ENCODE data around the gene PRKCE. TPM values are rescaled to one million over a fixed set of nuclear protein-coding genes. Genes with fewer than 3 reads are reported as not detected.

PRKCE gene
- total RNA-seq, 1 experiment from 2014 or later, result 14.8 TPM

DNA sequence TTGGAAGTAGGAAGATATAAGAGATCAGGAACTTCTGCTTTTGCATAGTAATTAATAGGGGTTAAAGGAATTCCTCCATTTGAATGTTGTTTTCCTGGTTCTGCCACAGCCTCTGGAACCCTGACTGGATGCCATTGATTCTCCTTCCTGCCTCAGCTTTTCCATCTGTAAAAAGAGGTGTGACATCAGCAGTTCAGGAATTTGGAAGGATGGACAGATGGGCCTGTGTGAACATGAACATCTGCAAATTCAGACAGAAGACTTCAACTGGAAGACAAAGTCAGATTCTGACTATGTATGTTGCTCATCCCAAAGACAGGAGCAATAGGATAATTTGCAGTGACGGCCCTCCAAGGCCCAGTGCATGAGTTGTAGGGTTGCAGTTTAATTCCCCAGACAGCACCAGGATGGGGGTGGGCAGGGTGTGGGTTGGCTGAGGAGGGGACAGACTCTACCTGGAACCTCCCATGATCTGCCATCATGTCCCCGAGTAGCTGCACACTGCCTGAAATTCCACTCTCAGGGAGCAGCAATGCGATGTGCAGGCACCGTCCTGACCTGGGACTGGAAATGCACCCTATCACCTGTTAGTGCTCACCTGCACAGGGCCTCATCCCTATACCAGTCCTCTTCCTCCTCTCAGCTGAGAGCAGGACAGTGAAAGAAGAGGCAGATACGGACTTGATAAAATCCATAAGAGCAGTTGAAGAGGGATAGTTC is 546.8 kb downstream of the PRKCE start:
- TF ChIP-seq, protein P1, sequence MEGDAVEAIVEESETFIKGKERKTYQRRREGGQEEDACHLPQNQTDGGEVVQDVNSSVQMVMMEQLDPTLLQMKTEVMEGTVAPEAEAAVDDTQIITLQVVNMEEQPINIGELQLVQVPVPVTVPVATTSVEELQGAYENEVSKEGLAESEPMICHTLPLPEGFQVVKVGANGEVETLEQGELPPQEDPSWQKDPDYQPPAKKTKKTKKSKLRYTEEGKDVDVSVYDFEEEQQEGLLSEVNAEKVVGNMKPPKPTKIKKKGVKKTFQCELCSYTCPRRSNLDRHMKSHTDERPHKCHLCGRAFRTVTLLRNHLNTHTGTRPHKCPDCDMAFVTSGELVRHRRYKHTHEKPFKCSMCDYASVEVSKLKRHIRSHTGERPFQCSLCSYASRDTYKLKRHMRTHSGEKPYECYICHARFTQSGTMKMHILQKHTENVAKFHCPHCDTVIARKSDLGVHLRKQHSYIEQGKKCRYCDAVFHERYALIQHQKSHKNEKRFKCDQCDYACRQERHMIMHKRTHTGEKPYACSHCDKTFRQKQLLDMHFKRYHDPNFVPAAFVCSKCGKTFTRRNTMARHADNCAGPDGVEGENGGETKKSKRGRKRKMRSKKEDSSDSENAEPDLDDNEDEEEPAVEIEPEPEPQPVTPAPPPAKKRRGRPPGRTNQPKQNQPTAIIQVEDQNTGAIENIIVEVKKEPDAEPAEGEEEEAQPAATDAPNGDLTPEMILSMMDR (IDR thresholded peaks at IDR 0.05 in 2 of 3, conservative IDR thresholded peaks at IDR 0.05 in 1 of 3; ENCODE audit: borderline replicate concordance in 1 of 3, insufficient read depth in 1 of 3, low read depth in 2 of 3, low read length in 2 of 3), result no peak
- TF ChIP-seq JUND (IDR thresholded peaks at IDR 0.05) (no peak), ZNF274 (IDR thresholded peaks at IDR 0.05; ENCODE audit: low read depth, low read length) (no peak)
- CTCF ChIA-PET, result no interaction called here
- ATAC-seq (no peak), DNase-seq (ENCODE audit: low read depth, low spot score) (no peak)
- no peak overlapping the region for H3K27ac ChIP-seq (ENCODE audit: low read depth, low read length)
- H3K79me2 ChIP-seq (ENCODE audit: insufficient read depth, low read length), result no peaks in the 10 kb centered on the region
- no peak overlapping the region for H3K4me3 ChIP-seq (replicated peaks in 1 of 2; ENCODE audit: low read depth in 1 of 2, low read length in 2 of 2)
- POLR2A ChIA-PET, result no interaction called here
- H3K9me2 ChIP-seq (ENCODE audit: insufficient read depth), result no peaks in the 10 kb centered on the region
- H2AFZ ChIP-seq (ENCODE audit: low read depth, low read length, poor library complexity, severe bottlenecking), result no peak overlapping the region
- H3K36me3 ChIP-seq (ENCODE audit: control insufficient read depth in 1 of 2, insufficient read depth in 2 of 2, low read length in 2 of 2), result no peaks in the 10 kb centered on the region
- H3K9ac ChIP-seq (ENCODE audit: low read length), result no peak overlapping the region
- H3K4me1 ChIP-seq (ENCODE audit: control insufficient read depth in 1 of 2, insufficient read depth in 2 of 2, low read length in 2 of 2), result no peaks in the 10 kb centered on the region
- RAD21 ChIA-PET (ENCODE audit: low non-redundant PET in 1 of 2, low total read pairs in 2 of 2, uncharacterized antibody in 2 of 2, unreplicated experiment in 2 of 2), result no interaction called here
- H4K20me1 ChIP-seq (ENCODE audit: insufficient read depth), result no peaks in the 10 kb centered on the region
- H3K27me3 ChIP-seq (ENCODE audit: insufficient read depth, low read length), result no peaks in the 10 kb centered on the region
- H3K9me3 ChIP-seq (ENCODE audit: control insufficient read depth in 1 of 2, insufficient read depth in 1 of 2, low read depth in 1 of 2, low read length in 2 of 2), result no peaks in the 10 kb centered on the region
- H3K4me2 ChIP-seq (ENCODE audit: low read length), result no peak overlapping the region
- intact Hi-C loops (cut with micrococcal nuclease), result no loop called here
- no TSS peak for BruUV-seq (replicated peaks)

DNA sequence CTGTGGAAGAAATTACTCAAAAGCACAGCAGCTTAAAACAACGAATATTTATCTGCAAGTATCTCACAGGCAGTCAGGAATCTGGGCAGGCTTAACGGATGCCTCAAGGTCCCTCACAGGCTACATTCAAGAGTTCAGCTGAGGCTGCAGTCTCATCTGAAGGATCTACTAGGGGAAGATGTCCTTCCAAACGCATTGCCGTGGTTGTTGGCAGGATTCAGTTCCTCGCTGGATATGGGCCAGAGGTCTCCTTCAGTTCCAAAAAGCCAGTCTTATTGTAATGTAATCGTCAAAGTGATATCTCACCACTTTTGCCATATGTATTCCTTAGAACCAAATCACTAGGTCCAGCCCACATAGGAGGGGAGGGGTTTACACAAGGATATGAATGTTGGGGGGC is 547.5 kb downstream of the PRKCE start:
- no peak for DNase-seq (ENCODE audit: low read depth, low spot score)
- Histone ChIP-seq H3K9ac (ENCODE audit: low read length) (no peak overlapping the region), H3K36me3 (ENCODE audit: control insufficient read depth in 1 of 2, insufficient read depth in 2 of 2, low read length in 2 of 2) (no peaks in the 10 kb centered on the region), H3K9me3 (ENCODE audit: control insufficient read depth in 1 of 2, insufficient read depth in 1 of 2, low read depth in 1 of 2, low read length in 2 of 2) (no peaks in the 10 kb centered on the region), H3K27me3 (ENCODE audit: insufficient read depth, low read length) (no peaks in the 10 kb centered on the region), H2AFZ (ENCODE audit: low read depth, low read length, poor library complexity, severe bottlenecking) (no peak overlapping the region), H3K4me2 (ENCODE audit: low read length) (no peak overlapping the region), H3K27ac (ENCODE audit: low read depth, low read length) (no peak overlapping the region), H3K79me2 (ENCODE audit: insufficient read depth, low read length) (no peaks in the 10 kb centered on the region), H4K20me1 (ENCODE audit: insufficient read depth) (no peaks in the 10 kb centered on the region), H3K9me2 (ENCODE audit: insufficient read depth) (no peaks in the 10 kb centered on the region), H3K4me3 (replicated peaks in 1 of 2; ENCODE audit: low read depth in 1 of 2, low read length in 2 of 2) (no peak overlapping the region), H3K4me1 (ENCODE audit: control insufficient read depth in 1 of 2, insufficient read depth in 2 of 2, low read length in 2 of 2) (no peaks in the 10 kb centered on the region)
- TF ChIP-seq ELF1 (IDR thresholded peaks at IDR 0.05; ENCODE audit: borderline replicate concordance, low read depth) (no peak), POLR2AphosphoS5 (IDR thresholded peaks at IDR 0.05; ENCODE audit: low read depth, low read length) (no peak), YY1 (IDR thresholded peaks at IDR 0.05; ENCODE audit: extremely low read depth, insufficient replicate concordance, low read depth, low read length) (no peak), JUND (IDR thresholded peaks at IDR 0.05) (no peak), EZH2phosphoT487 (IDR thresholded peaks at IDR 0.05; ENCODE audit: borderline replicate concordance) (no peak), TCF7L2 (IDR thresholded peaks at IDR 0.05; ENCODE audit: borderline replicate concordance, extremely low read depth, insufficient read depth, insufficient read length) (no peak), SP1 (IDR thresholded peaks at IDR 0.05; ENCODE audit: low read depth) (no peak), CEBPB (IDR thresholded peaks at IDR 0.05; ENCODE audit: low read depth) (no peak), CBX3 (IDR thresholded peaks at IDR 0.05; ENCODE audit: low read depth) (no peak), RAD21 (IDR thresholded peaks at IDR 0.05; ENCODE audit: low read depth) (no peak), ZFX (IDR thresholded peaks at IDR 0.05) (no peak), EGR1 (IDR thresholded peaks at IDR 0.05; ENCODE audit: low read depth) (no peak), FOSL1 (IDR thresholded peaks at IDR 0.05; ENCODE audit: low read depth) (no peak), ZNF274 (IDR thresholded peaks at IDR 0.05; ENCODE audit: low read depth, low read length) (no peak), SIN3A (IDR thresholded peaks at IDR 0.05; ENCODE audit: low read depth) (no peak)
- TF ChIP-seq, protein P2, sequence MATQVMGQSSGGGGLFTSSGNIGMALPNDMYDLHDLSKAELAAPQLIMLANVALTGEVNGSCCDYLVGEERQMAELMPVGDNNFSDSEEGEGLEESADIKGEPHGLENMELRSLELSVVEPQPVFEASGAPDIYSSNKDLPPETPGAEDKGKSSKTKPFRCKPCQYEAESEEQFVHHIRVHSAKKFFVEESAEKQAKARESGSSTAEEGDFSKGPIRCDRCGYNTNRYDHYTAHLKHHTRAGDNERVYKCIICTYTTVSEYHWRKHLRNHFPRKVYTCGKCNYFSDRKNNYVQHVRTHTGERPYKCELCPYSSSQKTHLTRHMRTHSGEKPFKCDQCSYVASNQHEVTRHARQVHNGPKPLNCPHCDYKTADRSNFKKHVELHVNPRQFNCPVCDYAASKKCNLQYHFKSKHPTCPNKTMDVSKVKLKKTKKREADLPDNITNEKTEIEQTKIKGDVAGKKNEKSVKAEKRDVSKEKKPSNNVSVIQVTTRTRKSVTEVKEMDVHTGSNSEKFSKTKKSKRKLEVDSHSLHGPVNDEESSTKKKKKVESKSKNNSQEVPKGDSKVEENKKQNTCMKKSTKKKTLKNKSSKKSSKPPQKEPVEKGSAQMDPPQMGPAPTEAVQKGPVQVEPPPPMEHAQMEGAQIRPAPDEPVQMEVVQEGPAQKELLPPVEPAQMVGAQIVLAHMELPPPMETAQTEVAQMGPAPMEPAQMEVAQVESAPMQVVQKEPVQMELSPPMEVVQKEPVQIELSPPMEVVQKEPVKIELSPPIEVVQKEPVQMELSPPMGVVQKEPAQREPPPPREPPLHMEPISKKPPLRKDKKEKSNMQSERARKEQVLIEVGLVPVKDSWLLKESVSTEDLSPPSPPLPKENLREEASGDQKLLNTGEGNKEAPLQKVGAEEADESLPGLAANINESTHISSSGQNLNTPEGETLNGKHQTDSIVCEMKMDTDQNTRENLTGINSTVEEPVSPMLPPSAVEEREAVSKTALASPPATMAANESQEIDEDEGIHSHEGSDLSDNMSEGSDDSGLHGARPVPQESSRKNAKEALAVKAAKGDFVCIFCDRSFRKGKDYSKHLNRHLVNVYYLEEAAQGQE (IDR thresholded peaks at IDR 0.05; ENCODE audit: low read depth), result no peak
- intact Hi-C loops (cut with micrococcal nuclease), result no loop called here
- ChIA-PET CTCF (no interaction called here), RAD21 (ENCODE audit: low non-redundant PET in 1 of 2, low total read pairs in 2 of 2, uncharacterized antibody in 2 of 2, unreplicated experiment in 2 of 2) (no interaction called here), POLR2A (no interaction called here)
- BruUV-seq (replicated peaks), result no TSS peak
- ATAC-seq, result no peak
